OCI-LY1 (cell line): ENCODE measurements around the gene AMPH.

ENCODE experiments used
- H2AFZ ChIP-seq: fragments of 200-600 bp; sonication (generic), shearing (Covaris generic); 2 replicates; pipeline ENCODE4 v1.6.0; 2014; ENCODE audit warnings: antibody characterized with exemption, mild to moderate bottlenecking, low read length
- H3F3A ChIP-seq: fragments of 200-600 bp; sonication (generic), shearing (Covaris generic); 2 replicates; pipeline ENCODE4 v1.6.0; 2014; ENCODE audit warnings: mild to moderate bottlenecking, antibody characterized with exemption, low read length, moderate library complexity; ENCODE audit not compliant: insufficient read depth
- H3K27ac ChIP-seq: fragments of 200-600 bp; sonication (generic); 2 replicates; pipeline ENCODE4 v1.5.1; 2014; ENCODE audit warnings: low read length, mixed run types, mild to moderate bottlenecking, low read depth; ENCODE audit not compliant: poor library complexity, severe bottlenecking
- H3K27me3 ChIP-seq: fragments of 200-600 bp; sonication (generic); 2 replicates; pipeline ENCODE4 v1.6.0; 2014; ENCODE audit warnings: antibody characterized with exemption, mild to moderate bottlenecking, low read length, moderate library complexity; ENCODE audit not compliant: insufficient read depth
- H3K36me3 ChIP-seq: fragments of 200-600 bp; sonication (generic); 2 replicates; pipeline ENCODE4 v1.6.1; 2014; ENCODE audit warnings: mild to moderate bottlenecking, antibody characterized with exemption, low read length, moderate library complexity, mixed read lengths; ENCODE audit not compliant: insufficient read depth
- H3K4me1 ChIP-seq: fragments of 200-600 bp; sonication (generic); 2 replicates; pipeline ENCODE4 v1.5.1; 2014; ENCODE audit warnings: mild to moderate bottlenecking, low read length, moderate library complexity; ENCODE audit not compliant: insufficient read depth, severe bottlenecking
- H3K4me2 ChIP-seq: fragments of 200-600 bp; sonication (generic), shearing (Covaris generic); 2 replicates; pipeline ENCODE4 v1.6.1; 2014; ENCODE audit warnings: low read length
- H3K4me3 ChIP-seq: fragments of 200-600 bp; sonication (generic); 2 replicates; pipeline ENCODE4 v1.5.1; 2014; ENCODE audit warnings: low read length, low read depth, mild to moderate bottlenecking, mixed read lengths; ENCODE audit not compliant: poor library complexity, severe bottlenecking
- H3K79me2 ChIP-seq: fragments of 200-600 bp; shearing (Covaris generic); 2 replicates; pipeline ENCODE4 v1.6.1; 2016; ENCODE audit warnings: mixed run types, low read length, mixed read lengths; ENCODE audit not compliant: insufficient read depth
- H3K9ac ChIP-seq: fragments of 200-600 bp; sonication (generic), shearing (Covaris generic); 2 replicates; pipeline ENCODE4 v1.6.1; 2014; ENCODE audit warnings: mild to moderate bottlenecking, low read length, mixed read lengths
- H3K9me2 ChIP-seq: fragments of 200-600 bp; sonication (generic), shearing (Covaris generic); 2 replicates; pipeline ENCODE4 v1.6.1; 2014; ENCODE audit warnings: low read depth, mild to moderate bottlenecking, low read length, mixed read lengths
- H3K9me3 ChIP-seq: fragments of 200-600 bp; shearing (Covaris generic); 2 replicates; pipeline ENCODE4 v1.6.1; 2014; ENCODE audit warnings: low read length, mixed read lengths
- H4K20me1 ChIP-seq: fragments of 200-600 bp; sonication (generic), shearing (Covaris generic); 2 replicates; pipeline ENCODE4 v1.6.0; 2016; ENCODE audit warnings: mild to moderate bottlenecking, low read length; ENCODE audit not compliant: insufficient read depth
- EZH2 ChIP-seq: fragments of 200-600 bp; sonication (generic), shearing (Covaris generic); IDR thresholded peaks from 2 replicates; pipeline ENCODE4 v1.8.0; 2017; ENCODE audit warnings: borderline replicate concordance, mixed run types, mild to moderate bottlenecking, antibody characterized with exemption, low read length, moderate library complexity, mixed read lengths
- TF ChIP-seq, protein P1 (sequence below): fragments of 200-600 bp; sonication (generic), shearing (Covaris generic); IDR thresholded peaks from 2 replicates; pipeline ENCODE4 v1.5.1; 2017; ENCODE audit warnings: mild to moderate bottlenecking, antibody characterized with exemption, low read length, moderate library complexity, mixed read lengths

AMPH gene

DNA sequence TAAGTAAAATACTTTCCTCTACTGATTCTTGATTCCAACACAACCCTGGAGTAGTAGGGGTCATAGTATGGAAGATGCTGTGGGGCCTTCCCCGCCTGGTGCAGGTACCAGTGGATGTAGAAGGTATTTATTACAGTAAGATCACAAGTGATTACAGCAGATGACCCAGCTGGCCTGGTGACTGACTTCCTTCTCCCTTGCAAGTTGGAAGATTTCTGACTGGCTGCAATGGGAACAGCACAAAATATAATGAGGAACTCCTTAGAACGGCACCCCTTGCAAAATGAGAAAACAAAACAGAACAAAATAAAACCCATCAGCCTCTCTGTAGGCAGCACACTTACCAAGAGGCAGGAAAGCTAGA is 296.1 kb downstream of the AMPH start:
- no peaks in the 10 kb centered on the region for H3K27me3 ChIP-seq
- no peaks in the 10 kb centered on the region for H3F3A ChIP-seq
- no peak overlapping the region for H3K27ac ChIP-seq
- H3K9ac ChIP-seq, result no peak overlapping the region
- no peak overlapping the region for H2AFZ ChIP-seq
- TF ChIP-seq, protein P1, sequence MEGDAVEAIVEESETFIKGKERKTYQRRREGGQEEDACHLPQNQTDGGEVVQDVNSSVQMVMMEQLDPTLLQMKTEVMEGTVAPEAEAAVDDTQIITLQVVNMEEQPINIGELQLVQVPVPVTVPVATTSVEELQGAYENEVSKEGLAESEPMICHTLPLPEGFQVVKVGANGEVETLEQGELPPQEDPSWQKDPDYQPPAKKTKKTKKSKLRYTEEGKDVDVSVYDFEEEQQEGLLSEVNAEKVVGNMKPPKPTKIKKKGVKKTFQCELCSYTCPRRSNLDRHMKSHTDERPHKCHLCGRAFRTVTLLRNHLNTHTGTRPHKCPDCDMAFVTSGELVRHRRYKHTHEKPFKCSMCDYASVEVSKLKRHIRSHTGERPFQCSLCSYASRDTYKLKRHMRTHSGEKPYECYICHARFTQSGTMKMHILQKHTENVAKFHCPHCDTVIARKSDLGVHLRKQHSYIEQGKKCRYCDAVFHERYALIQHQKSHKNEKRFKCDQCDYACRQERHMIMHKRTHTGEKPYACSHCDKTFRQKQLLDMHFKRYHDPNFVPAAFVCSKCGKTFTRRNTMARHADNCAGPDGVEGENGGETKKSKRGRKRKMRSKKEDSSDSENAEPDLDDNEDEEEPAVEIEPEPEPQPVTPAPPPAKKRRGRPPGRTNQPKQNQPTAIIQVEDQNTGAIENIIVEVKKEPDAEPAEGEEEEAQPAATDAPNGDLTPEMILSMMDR, result no peak
- TF ChIP-seq EZH2, result no peak
- no peaks in the 10 kb centered on the region for H3K9me3 ChIP-seq
- H3K79me2 ChIP-seq, result no peaks in the 10 kb centered on the region
- no peak overlapping the region for H3K4me3 ChIP-seq
- no peaks in the 10 kb centered on the region for H3K36me3 ChIP-seq
- no peaks in the 10 kb centered on the region for H3K9me2 ChIP-seq
- no peak overlapping the region for H3K4me2 ChIP-seq
- H4K20me1 ChIP-seq, result no peaks in the 10 kb centered on the region
- peaks cover 4% of the 10 kb centered on the region for H3K4me1 ChIP-seq

DNA sequence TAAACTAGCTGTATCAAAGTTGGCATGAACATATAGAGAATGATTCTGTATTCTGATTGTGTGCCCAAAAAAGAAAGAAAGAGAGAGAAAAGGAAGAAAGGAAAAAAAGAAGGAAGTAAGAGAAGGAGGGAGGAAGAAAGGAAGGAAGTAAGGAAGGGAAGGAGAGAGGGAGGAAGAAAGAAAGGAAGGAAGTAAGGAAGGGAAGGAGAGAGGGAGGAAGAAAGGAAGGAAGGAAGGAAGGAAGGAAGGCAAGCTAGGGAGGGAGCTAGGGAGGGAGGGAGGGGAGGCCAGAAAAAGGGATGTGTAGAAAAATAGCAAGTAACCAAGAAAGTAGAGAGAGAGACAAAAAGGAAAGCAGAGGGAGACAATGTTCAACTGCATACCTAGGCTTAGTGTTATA is 297.0 kb downstream of the AMPH start:
- Histone ChIP-seq H3K79me2 (no peaks in the 10 kb centered on the region), H3K4me3 (no peak overlapping the region), H3K27me3 (no peaks in the 10 kb centered on the region), H3K9me3 (no peaks in the 10 kb centered on the region), H2AFZ (no peak overlapping the region), H3K36me3 (no peaks in the 10 kb centered on the region), H3K27ac (no peak overlapping the region), H3F3A (no peaks in the 10 kb centered on the region), H3K4me1 (peaks cover 4% of the 10 kb centered on the region), H3K9ac (no peak overlapping the region), H4K20me1 (no peaks in the 10 kb centered on the region), H3K9me2 (no peaks in the 10 kb centered on the region), H3K4me2 (no peak overlapping the region)
- TF ChIP-seq, protein P1, result no peak
- no peak for TF ChIP-seq EZH2
